Hippocampal formation (tissue), 2 donors: ENCODE data around the gene FADS6.
A peak's percentile ranks its signal among the peaks of the same experiment; 100 is the strongest.

Experiments
- DNase-seq, 2 donors: peaks; one replicate each; lab custom pipeline; 2025; lab: John Stamatoyannopoulos, UW

Gene FADS6

DNA sequence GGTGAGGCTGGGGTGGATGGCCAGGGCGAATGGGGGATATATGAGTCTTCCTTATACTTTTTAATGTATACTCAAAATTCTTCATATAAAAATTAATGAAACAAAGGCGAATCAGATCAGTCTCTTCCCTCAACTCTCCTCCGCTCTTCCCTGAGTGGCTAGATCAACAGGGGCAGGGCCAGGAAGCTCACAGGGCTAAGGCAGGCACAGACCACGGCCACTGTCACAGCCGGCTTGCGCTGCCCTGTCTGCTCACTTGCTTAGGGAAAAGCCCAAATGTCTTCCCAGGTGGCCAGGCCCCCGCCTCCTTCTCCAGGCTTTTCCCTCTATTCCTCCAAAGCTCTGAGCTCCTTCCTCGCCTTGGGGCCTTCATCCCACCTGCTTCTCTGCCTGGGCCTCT, 39.8 kb downstream of the FADS6 start:
- no peak for DNase-seq

- no peak for DNase-seq
Measured at GRCh38 chr17:74853048-74853397, 40.4 kb downstream of the FADS6 start.

DNA sequence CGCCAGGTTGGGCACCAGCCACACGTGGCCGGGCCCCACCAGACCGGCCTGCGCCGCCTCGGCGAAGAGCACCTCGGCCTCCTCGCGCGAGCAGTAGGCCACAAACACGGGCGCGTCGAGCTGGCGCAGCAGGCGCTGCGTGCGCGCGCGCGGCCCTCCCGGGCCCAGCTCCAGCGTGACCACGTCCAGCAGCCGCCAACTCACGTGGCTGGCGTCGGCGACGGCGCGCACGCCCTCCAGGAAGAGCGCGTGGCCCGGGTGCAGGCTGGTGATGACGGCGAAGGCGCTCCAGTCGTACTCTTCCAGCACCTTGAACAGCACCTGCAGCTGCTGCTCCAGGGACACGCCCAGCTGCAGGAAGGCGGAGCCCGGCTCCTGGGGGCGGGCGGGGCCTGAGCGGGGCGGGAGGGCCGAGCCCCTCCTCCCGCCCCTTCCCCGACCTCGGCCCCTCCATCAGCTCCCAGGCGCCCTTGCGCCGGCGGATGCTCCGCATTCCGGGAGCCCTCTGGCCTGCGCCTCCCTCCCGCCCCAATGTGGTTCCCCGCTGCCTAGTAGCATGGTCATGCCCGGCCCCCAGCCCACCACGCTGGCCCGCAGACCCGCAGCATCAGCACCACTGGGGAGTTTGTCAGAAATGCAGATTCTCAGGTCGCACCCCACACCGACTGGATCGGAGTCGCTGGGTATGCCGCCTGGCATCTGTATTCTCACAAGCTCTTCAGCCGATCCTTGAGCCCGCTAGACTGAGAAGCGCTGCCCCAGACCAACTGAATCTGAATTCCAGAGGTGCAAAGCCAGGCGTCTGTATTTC, 41.0 kb downstream of the FADS6 start:
- DNase-seq, result no peak

- no peak for DNase-seq
Measured at GRCh38 chr17:74851612-74852236, 41.7 kb downstream of the FADS6 start.

DNA sequence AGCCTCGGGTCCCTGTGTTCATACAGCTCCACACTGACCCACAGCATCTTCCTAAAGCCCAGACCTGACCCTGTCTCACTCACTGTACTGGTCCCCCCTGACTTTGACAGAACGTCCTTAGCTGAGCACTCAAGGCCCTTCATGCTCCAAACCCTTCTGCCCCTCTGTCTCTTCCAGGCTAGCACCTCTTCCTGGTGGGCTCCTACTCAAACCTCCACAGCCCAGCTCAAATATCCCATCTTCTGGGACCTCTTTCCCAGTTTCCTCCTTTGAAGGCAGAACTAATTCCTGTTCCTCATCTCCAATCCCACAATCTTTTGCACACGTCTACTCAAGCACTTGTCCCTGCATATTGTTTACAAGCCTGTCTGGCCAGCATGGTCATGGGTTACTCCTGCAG, 42.5 kb downstream of the FADS6 start:
- DNase-seq, result no peak

GRCh38 chr17:74850310-74850709, 43.1 kb downstream of the FADS6 start:
- DNase-seq, result no peak

- no peak for DNase-seq
Measured at GRCh38 chr17:74848656-74849399, 44.6 kb downstream of the FADS6 start.

DNA sequence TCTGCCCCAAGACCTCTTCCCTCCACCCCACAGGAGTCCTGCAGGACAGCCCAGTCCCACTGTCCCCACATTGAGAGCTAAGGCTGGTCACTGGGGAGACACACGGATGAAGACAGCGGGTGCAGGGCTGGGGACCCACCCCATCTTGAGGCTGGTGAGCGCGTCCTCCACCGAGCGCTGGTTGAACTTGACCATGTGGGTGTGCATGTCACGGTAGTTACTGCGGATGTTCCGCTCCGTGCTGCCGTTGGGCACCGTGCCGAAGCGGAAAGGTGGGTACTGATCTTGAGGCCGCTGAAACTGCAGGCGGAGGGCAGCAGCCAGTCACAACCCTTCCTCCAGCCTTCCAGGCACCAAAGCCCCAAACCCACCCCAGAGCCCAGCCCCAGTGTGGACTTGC, 46.8 kb downstream of the FADS6 start:
- no peak for DNase-seq

GRCh38 chr17:74843352-74843627, 50.1 kb downstream of the FADS6 start:
- DNase-seq, result no peak

GRCh38 chr17:74842599-74843351, 50.7 kb downstream of the FADS6 start:
- peak; percentile 26 to 69 for DNase-seq

DNA sequence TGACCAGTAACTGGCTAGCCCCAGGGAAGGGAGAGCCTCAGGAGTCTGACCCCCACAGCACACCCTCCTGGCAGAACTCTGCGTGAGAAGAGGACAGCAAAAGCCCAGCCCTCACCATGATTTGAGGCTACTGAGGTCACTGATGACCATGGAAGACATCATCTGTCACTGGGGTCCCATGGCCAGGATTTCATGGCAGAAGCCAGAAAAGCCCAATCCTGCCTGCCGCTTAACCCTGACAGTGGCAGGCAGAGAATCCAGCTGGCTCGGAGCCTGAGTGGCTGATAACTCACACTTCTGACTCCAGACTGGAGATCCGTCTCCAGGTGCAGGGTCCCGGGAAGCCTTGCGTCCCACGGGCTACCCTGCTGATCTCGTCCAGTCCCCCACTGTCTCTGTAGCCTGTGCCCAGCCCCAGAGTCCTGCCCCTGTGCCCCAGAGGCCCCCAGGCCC, 51.3 kb downstream of the FADS6 start:
- DNase-seq, result no peak

DNA sequence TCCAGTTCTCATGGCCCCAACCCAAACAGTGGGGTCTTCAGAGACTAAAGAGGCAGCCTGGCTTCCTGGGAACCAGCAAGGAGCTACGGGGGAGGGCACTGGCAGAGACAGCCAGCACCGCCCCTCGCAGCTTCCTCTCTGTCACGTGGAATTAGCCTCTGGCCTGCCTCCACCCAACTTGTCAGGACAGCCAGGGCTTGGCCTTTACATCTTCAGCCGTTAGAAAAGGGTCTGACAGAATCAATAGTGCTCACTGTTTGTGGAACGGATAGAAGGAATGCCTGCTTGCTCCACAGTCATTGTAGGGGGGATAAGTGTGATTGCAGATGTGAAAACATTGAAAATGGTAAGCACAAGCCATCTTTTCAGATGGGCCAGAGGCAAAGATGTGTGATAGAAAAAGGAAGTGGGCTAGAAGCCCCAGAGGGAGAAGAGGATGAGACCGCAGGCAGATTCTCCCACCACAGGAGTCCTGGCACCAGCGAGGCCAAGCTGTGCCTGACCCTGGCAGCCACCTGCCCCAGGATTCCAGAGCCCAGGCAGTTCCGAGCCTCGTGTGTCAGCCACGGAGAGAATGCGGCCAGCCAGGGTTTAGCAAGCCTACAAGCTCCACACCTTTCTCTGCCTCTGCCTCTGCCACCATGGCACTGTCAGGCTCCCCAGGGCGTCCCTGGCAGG, 52.3 kb downstream of the FADS6 start:
- DNase-seq, result peak; percentile 27 to 60

DNA sequence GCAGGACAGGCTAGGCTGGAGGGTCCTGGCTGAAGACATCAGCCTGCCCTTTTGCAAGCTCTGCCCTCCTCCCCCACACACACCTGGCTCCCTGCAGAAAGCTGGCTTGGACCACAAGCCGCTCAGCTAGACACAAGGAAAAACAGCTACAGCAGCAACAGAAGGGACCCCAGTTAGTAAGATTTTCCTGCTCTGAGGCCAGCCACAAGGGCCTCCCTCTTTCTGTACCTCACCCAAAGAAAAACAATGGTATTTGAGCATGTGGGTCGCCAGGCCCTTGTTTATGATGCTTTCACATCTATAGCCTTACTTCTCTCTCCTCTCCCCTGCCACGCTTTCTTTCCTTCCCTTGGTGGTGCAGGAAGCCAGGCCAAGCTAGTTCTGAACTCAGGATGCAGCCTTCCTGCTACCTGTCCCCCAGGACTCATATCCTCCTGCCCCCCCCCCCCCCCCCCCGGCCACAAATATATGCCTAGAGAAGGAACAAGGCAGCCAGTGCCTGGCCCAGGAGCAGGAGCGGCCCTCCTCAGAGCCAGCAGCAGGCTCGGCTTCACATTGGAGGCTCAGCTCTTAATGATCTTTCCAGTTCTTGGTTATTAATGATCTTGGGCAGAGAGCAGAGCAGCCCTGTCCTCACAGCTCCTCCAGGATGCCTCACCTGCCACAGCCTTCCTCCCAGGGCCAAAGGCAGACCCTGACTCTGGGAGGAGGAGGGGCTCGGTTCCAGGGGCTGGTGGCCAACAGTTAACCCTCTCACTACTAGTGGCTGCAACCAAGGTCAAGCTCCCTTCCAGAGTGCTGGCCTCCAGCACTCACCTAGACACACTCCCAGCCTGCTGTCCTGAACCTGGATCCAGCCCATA, 53.2 kb downstream of the FADS6 start:
- DNase-seq, result no peak

GRCh38 chr17:74838274-74838673, 55.2 kb downstream of the FADS6 start:
- DNase-seq, result no peak

- DNase-seq, result no peak
Measured at GRCh38 chr17:74836691-74837467, 56.6 kb downstream of the FADS6 start.

GRCh38 chr17:74836191-74836590, 57.2 kb downstream of the FADS6 start:
- DNase-seq, result no peak

DNA sequence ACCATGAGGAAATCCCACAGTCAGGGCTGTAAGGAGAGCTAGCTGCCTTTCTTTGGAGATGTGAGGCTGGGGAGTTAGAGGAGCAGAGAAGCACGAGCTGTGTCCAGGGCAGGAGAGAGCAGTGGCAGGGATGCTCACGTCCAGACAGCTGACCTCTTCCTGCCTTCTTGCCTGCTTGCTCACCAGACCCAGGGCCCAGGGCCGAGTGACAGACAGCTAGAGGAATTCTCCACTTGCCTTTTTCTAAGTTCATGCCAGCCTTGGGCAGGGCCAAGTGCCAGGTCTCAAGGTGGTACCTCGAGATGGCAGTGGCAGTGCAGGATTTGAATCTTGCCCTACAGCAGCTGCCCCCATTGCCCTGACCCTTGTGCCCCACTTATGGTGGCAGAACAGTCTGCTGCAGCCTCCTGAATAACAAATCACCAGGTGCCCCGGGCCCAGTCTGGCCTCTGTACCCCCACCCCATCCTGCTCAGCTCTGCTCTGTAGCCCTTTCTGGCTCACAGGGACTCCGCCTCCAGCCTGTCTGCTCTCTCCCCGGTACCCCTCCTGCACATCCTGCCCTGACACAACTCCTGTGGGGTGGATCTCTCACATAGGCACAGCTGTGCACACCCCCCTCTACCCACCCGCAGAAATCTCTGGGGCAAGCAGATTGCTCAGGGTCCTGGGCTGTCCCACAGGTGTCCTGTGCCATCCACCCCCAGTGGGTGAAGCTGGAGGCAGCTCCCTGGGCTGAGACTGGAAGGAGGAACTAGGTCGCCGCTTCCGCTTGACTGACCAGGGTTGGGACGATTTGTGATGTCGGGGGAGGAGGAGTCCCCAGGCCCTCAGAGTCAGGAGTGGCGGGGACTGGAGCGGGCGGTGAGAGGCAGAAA, 59.7 kb downstream of the FADS6 start:
- peak in 1 of 2 donors; percentile 38 for DNase-seq

- DNase-seq, result no peak
Measured at GRCh38 chr17:74832421-74832820, 61.0 kb downstream of the FADS6 start.
